ENCODE data around the gene BORCS6.

The BORCS6 gene

DNA sequence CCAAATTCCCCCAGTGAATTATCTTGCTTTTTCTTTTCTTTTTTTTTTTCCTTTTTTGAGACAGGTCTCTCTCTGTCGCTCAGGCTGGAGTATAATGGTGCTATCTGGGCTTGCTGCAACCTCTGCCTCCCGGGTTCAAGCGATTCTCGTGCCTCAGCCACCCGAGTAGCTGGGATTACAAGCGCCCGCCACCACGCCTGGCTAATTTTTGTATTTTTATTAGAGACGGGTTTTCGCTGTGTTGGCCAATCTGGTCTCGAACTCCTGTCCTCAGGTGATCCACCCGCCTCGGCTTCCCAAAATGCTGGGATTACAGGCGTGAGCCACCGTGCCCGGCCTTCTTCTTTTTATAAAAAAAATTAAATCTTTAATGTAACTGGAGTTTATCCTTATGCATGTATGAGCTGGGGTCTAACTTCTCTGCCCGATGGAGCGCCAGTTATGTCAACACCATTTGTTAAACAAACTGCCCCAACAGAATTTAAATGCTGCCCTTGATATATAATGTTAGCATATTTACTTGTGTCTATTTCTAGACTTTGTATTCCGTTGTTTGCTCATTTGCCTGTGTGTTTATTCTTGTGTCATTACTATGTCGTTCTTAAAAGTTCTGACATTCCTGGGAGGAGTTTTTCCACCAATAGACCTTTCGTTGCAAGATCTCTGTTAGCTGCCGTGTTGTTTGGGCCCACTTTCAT, 20.9 kb upstream of the BORCS6 start:
- no peak for DNase-seq

DNA sequence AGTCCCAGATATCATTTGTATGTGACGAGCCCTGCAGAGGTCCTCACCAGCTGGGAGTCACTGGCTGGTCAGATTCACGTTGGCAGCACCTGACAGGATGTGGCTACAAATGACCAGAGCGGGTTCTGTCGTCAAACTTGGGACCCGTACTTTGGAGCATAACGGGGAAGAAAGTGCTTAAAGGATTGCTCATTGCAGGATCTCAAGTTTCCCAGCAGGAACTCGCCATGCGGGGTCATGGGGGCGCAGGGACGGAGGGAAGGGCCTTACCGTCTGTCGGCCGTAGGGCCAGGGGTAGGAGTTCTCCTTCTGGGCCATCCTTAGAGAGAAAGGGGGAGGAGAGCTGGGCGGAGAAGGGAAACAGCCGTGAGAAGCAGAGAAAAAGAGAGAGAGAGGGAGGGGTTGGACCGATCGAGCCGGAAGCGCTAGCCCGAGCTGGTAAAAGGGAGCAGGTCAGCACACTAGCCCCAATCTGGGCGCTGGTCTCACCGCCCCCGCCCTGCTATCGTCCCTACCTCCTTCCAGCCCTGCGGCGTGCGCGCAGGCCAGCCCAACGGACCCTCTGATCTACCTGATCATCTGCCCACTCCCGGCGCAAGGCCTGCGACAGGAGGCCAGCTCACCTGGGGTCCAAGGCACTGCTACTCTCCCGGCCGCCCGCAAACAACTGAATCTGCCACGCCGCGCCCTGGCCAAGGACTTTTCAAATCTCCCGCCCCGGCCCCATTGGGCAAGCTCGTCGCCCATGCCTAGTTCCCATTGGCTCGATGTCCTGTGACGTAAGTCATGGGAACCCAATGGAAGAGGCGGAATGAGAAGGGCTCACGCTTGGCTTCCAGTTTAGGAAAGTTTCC, 20.2 kb upstream of the BORCS6 start, which contains the start of gene AURKB:
TSS of gene AURKB (minus strand) at position 669 of the 854 bp plus-strand sequence. CDS start at position 318, 351 bp downstream.
- DNase-seq: peak; percentile 93

DNA sequence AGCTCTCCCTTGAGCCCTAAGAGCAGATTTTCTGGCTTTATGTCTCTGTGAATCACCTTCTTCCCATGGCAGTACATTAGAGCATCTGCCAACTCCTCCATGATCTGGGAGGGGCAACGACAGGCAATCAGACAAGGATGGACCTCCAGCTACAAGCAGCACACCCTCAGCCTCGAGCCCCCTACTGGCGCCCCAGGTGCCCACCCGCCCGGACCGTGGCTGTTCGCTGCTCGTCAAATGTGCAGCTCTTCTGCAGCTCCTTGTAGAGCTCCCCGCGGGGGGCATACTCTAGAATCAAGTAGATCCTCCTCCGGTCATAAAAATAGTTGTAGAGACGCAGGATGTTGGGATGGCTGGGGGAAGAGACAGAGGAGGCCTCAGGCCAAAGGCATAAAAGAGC, 16.6 kb upstream of the BORCS6 start:
- DNase-seq: no peak

DNA sequence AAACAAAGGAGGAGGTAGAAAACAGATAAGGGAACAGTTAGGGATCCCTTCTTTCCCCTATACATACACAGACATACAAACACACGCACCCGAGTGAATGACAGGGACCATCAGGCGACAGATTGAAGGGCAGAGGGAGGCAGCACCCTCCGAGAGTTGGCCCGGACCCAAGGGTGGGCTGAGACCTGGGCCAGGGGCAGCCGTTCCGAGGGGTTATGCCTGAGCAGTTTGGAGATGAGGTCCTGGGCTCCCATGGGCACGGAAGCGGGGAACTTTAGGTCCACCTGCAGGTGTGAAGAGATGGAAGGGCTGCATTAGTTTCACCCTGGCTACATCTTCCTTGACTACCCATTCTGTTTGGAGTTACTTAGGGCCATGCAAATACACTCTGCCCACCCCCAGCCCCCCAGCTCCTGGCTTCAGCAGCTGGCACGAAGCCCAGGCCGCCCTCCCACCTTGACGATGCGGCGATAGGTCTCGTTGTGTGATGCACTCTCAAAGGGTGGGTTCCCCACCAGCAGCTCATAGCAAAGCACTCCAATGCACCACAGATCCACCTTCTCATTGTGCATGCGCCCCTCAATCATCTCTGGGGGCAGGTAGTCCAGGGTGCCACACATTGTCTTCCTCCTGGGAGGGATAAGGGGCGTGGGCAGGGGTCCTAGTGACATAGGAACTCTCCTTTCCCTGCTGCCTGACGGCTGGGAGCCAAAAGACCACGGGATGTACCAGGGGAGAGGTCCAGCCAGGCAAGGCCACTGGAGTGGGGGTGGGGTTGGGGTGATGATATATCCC, 15.0 kb upstream of the BORCS6 start:
- DNase-seq: no peak

DNA sequence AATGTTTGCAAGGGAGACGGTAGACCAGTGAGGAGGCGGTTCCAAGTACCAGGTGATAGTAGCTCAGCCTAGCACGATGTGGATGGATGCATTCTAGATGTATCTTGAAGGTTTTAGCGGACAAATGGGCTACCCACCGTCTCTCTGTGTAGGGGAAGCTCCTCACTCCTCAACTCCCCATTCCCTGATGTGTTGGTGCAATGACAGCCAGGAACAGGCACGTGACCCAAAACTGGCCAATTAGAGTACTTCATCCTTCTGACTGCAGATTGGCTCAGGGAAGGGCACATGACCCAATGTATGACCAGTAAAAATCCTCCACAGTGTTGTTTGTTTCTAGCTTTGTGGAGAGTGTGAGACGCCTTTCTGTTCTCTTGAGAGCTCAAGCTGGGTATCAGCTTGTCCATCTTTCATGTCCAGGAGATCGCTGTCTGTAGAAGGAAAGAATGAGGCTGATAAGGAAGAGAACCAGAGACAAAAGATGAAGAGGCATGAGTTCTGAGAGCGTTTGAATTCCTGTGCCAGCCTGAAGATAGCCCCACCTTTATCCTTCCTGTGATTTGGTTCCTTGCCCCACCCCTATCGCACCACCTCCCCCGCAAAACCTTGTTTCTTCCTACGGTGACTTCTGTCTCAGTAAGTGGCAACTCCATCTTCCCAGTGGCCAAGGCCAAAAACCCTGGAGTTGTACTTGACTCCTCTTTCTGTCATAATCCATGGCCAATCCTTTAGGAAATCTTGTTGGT, 2.3 kb upstream of the BORCS6 start:
- peak; percentile 87 for DNase-seq

DNA sequence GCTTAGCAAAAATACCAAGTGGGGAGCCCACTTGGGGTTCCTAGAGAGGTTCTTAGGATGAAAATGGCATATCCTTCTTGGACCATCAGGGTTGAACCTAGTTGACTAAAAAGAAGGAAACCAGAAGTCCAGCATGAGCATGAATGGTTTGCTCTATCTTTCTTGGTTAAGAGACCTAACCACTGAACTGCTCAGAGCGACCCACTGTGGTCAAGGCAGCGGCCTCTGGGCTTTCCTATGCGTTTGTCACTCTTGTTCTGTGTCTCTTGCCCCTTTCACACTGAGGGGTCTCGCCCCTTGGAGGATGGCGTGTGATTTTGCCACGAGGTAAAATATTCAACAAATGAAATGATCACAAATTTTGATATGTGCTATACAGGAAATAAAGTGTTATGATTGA, 526 bp upstream of the BORCS6 start:
- DNase-seq: no peak

DNA sequence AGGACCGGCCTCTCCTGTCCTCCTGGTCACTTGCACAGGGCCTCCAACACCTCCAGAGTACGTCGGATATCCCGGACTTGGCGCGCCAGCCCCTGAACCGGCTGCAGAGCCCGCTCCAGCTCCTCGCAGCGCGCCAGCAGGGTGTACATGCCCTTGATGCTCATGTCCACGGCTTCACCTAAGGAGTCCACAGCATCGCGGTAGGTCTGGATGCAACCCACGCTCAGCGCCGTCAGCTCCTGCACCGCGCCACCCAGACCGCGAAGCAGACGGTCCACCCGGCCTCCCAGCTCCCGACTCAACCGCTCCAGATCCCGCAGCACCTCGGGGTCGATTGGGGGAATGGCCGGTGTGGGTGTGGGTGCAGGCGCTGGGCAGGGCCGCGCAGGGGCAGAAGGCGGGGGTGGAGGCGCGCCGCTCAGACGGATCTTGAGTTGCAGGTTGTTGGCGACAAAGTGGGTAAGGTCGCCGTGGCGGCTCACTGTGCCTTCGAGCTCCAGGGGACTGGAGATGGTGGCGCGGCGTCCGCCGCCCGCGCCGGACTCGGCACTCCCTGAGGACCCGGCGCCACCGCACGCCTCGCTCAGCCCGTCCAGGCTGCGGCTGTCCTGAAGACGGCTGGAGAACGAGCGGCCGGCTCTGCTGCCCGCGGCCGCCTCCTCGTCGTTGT, 804 bp downstream of the BORCS6 start:
- no peak for DNase-seq

DNA sequence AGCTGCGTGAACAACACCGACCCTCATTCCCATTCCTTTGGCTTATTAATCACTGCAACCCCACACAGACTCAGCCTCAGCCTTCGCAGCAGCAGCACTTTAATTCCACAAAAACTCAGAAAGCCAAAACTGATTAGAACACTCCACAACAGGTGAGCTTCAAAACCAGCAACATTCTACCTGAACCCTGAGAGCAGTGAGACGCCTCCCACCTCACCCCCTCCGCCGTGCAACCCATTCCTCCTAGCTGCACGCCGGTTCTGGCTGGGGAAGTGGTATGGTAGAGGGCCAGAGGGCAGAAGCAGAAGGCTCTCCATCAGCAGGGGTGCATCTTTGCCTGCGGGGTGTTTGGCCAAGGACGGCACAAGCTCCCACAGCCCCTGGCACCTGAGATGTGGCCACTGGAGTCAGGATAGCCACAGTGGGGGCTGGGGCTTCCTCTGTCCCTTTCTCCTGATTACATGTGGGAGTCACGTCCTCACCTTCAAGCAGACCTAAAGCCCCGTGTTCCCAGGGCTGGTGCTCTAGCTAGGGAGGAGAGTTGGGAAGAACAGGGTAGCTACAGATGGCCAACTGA, 1.6 kb downstream of the BORCS6 start:
- no peak for DNase-seq

DNA sequence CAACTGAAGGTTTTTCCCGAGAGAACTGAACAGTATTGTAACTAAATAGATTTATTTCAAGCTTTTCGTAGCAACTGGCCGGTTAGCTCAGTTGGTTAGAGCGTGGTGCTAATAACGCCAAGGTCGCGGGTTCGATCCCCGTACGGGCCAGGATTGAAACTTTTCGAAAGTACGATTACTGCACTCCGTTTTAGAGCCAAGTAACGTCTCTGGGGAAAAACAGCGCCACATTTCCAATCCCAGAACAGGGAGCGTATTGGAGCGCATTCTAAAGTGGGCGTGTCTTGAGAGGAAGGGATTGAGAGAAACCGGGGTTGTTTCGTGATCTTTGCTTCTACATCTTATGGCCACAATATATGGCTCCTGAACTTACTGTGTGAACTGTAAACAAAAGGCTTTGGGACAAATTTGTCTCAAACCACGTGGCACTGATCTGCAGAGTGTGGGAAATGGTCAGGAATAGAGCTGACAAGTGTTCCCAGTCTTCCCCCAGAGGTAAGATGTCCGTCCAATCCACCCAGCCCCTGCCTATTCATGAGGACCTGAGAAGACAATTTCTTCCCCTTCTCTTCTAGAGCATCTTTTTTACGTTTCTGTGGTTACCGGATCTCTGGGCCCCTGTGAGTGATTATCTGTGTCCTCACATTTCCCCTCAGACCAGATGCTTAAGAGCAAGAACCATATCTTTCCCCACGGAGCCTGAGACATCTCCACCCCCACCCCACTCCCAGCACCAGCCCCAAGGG, 2.3 kb downstream of the BORCS6 start:
- peak; percentile 98 for DNase-seq

DNA sequence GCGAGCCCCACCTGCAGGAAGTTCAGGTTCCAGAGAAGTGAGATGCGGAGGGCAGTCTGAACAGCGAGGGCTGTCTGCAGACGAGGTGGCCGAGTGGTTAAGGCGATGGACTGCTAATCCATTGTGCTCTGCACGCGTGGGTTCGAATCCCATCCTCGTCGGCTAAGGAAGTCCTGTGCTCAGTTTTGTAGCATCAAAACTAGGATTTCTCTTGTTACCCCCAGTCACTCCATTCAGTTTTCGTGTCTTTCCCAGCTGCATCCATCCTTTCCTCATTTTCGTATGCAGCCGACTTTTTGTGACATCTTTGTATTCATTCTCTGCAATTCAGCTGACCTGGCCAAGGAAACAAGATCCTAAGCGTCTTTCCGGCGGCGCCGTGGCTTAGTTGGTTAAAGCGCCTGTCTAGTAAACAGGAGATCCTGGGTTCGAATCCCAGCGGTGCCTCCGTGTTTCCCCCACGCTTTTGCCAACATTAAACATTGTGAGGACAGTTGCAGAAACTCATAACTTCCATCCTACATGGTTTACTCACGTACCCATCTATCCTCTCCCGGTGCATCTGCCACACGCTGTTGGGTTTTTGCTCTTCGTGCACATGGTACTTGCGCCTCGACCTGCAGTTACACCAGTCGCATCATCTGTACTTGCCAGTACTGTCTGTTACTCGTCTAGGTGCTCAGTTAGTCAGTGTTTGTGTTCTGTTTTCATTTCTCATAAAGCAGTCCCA, 3.0 kb downstream of the BORCS6 start:
- DNase-seq: peak; percentile 92

DNA sequence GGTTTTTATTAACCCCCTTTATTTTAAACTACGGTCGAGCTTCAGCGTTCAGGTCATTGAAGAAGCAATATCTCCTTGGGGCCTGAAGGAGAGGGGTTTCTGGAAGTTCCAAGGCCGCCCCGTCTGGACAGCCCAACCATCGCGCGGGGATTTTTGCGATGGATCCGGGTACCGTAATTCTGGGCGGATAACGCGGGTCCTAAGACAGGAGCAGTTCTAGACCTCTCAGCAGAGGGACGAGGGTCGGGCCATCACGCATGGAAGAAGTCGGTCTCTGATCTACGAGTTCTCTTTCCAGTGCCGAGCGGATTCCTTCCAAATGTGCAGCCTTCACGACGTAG, 3.6 kb downstream of the BORCS6 start:
- DNase-seq: no peak

DNA sequence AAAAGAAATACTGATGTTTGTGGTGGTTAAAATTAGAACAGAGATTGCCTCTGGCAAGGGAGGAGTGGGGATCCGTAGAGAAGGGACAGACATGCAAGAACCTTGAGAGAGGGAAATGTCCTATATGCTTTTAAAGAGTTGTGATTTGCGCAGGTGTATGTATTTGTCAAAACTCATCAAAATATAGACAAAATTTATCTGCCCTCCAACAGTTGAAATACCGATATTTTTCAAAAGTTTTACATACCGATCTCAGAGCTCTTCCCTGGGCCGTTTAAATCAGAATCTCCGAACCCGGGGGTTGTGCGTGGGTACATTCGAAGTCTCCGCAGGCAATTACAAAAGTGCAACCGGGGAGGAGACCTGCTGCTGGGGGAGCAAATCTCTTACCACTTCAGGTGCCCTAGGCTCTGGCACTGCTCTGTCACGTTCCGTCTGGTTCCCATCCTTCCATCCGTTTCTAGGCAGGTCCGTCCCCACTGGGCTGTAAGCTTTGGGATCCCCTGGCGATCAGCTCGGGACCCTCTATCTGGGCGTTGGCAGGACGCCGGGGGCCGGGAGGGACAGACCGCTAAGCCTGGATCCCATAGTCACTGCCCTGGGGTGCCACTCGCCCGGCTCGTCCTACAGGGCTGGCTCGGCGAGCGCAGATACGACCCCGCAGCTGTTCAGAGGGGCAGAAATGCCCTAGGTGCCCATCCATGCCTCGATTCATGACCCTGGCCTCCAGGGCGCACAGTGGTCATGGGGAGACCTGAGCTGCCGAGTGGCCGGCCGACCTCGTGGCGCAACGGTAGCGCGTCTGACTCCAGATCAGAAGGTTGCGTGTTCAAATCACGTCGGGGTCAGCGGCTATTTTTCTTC, 4.2 kb downstream of the BORCS6 start:
- DNase-seq: no peak

DNA sequence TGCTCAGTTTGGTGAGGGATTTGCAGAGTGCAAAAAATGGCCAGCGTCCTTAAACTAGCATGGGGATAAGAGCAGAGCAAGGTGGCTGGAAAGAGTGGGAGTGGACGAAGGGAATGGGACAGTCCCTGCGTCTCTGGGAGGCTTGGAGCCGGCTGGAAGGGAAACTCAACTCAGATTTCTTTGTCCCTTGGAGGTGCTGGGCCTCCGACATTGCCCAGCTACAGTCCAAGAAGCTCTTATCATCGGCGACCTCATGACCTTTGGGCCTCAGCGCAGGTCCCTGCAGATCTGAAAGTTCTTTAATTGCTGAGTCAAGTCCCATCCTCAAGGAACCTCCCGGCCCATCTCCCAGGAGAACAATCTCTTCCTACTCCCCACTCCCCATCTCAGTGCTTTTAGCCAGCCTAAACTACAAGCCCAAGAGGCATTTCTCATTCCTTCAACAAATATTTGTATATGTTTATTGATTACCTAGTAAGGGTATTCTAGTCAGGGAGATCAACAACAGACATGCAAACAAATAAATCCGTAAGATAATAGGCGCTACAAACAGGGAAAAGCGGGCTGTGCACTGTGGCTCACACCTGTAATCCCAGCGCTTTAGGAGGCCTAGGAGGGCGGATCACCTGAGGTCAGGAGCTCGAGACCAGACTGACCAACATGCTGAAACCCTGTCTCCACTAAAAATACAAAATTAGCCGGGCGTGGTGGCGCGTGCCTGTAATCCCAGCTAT, 12.8 kb downstream of the BORCS6 start:
- no peak for DNase-seq

DNA sequence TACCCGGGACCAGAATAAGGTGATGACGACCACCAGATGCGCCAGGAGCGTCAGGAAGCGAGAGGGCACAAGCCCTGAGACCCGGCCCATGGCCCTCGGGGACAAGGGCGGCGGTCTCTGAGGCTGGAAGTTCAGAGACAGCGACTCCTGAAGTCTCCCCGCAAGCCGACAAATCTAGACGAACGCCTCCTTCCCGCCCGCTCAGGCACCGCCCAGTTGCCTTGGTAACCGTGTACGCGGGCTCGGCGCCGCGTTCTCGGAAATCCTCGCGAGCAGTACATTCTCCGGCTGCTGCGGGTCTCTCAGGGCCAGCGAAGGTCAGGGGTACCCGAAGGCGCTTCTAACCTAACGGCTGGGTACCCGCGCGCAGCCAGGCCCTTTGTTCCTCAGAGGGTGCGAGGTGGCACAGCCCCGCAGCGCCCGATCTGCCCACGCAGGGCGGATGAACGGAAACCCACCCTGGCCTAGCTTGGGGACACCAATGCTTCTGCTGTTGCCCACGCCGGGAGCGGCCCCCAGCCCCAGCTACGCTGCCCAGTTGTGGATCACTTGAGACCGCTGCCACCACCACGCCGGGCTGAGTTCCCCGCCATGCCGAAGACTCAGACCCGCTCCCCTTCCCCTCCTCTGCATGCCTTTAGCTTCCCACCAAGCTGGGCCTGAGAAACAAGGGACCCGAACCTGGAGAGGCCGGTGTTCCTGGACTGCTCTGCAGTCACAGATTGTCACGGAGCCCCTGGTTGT, 13.6 kb downstream of the BORCS6 start, which contains the start of gene TMEM107:
TSS of gene TMEM107 (minus strand) at position 184 of the 744 bp plus-strand sequence. CDS start at position 90, 94 bp downstream.
- peak; percentile 89 for DNase-seq

DNA sequence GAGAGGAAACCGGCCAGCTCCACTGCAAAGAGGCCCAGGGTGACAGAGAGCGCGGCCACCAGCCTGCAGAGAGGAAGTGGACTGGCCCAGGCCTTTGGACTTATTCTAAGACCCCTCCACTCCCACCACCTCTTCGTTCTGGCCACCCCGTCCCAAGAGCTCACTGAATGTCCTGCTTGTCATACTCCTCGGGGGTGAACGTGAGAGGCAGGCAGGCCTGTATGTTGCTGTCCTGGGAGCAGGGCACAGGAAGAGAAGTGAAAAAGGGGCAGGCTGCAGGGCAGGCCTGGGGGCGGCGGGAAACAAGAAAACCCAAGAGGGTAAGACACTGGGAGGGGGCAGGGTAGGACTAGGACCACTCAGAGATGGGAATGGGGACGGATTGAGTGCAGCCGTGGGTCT, 14.2 kb downstream of the BORCS6 start:
- no peak for DNase-seq

DNA sequence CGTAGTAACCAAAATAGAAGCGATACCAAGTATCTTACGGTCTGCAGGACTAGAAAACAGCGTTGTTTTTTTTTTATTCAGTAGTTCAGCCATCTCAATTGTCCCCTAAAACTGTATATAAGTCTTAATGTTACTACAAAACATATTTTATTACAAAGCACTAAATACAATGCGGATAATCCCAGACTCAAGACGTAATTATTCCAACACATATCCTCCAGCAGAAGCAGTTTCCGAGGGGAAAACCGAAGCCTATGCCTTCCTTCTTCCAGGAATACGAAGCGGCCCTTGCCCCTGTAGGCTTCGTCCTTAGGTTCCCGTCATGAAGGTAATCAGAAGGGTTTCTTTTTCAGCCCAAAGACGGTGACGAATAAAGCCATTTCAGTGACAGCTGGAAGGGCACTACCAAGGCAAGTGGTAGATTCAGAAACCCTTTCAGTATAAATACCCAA, 16.1 kb downstream of the BORCS6 start:
- no peak for DNase-seq

DNA sequence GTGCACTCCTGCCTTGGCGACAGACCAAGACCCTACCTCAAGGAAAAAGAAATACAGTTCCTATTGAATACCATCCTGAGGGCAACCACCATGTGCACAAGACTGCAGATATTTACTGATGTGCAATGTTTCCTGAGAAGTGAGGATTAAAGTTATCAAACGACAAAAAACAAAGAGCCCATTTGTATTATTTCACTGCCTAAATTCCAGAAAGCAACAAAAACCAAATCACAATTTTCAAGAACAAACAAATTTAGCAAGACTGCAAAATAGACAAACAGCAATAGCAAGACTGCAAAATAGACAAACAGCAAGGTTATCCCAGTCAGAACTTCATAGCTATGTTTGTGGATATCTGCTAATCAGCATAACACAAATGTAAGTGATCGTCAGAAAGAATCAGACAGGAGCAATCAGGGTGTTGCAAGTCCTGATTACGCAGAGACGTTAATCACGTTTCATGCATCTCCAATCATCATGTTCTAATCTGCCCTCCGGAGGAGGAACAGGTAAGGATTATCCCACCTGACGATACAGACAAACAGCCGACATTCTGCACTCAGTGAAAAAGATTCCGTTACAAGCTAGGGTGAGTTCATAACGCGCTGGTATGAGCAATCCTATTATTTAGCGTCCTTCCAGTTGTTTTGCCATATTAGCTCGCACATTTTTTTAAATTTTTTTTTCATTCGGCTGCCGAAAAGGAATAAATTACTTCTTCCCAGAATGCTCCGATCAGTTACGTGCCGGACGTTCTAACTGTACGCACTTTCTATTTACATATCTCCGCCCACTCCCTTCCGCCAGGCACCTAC, 16.7 kb downstream of the BORCS6 start:
- peak; percentile 88 for DNase-seq

Measured in NCI-H2171 (cell line).